Activated B cell treated with CpG ODN at 0.5 μM for 24 hours (primary cell): ENCODE data around the gene PPT2. TPM values are rescaled to one million over a fixed set of nuclear protein-coding genes. Genes with fewer than 3 reads are reported as not detected.

Experiments used
- ATAC-seq: fragments of 200-7000 bp; cut with Tn5 transposase; one replicate; pipeline ENCODE4 v1.10.0; 2021; ENCODE audit warnings: low read depth, mild to moderate bottlenecking, moderate library complexity
- CTCF ChIA-PET: fragments of 350-600 bp; sonication (Branson Sonifier 250); formaldehyde crosslinking; loops from one replicate; lab custom pipeline; 2021; ENCODE audit warnings: antibody characterized with exemption; lab: Charles Lee
- POLR2A ChIA-PET: fragments of 350-600 bp; sonication (Branson Sonifier 250); formaldehyde crosslinking; loops from one replicate; lab custom pipeline; 2021; ENCODE audit warnings: antibody characterized with exemption; lab: Charles Lee
- DNase-seq: peaks from one replicate; pipeline ENCODE4 v3.0.0; 2022
- H3K27ac Mint-ChIP-seq: one replicate; pipeline ENCODE4 v1.8.0; 2020; ENCODE audit warnings: mixed read lengths
- H3K27me3 Mint-ChIP-seq: one replicate; pipeline ENCODE4 v1.8.0; 2021; ENCODE audit warnings: mixed read lengths
- H3K36me3 Mint-ChIP-seq: one replicate; pipeline ENCODE4 v1.8.0; 2021; ENCODE audit warnings: low read depth, mixed read lengths
- H3K4me1 Mint-ChIP-seq: one replicate; pipeline ENCODE4 v1.8.0; 2021; ENCODE audit warnings: mixed read lengths
- H3K4me3 Mint-ChIP-seq: one replicate; pipeline ENCODE4 v1.8.0; 2020; ENCODE audit warnings: mild to moderate bottlenecking, mixed read lengths
- H3K9me3 Mint-ChIP-seq: one replicate; pipeline ENCODE4 v1.8.0; 2020; ENCODE audit warnings: mixed read lengths
- CTCF ChIP-seq: fragments of 200-600 bp; IDR thresholded peaks from one replicate; pipeline ENCODE4 v1.8.0; 2022; ENCODE audit warnings: antibody characterized with exemption, mild to moderate bottlenecking
- intact Hi-C: fragments of 100-400 bp; cut with micrococcal nuclease; formaldehyde crosslinking; loops from one replicate; pipeline ENCODE4 v1.15.1; 2024
- total RNA-seq: library from RNA; stranded (reverse); gene quantifications from 2 replicates; pipeline ENCODE4 v1.2.3, GENCODE V29; 2022

The PPT2 gene
- total RNA-seq, 1 donor from 2014 or later = 3.0 TPM

DNA sequence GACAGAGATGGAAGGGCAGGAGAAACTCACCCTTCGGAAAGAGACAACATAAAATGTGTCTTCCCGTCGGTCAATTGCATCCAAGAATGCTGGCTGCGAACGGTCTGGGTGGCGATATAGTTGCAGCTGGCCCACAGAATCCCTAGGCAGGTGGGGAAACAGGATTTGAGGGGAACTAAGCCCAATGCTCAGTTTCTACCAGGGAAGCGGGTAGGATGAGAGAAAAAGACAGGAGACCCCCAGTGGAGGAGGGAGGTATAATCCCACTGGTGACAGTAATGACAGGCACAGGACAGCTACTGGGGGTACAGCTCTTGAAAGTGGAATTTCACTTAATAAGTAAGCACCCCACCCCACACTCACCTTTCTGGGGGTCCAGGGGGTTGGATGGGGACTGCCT, 37.3 kb upstream of the PPT2 start:
- Mint-ChIP-seq H3K9me3 (no peaks in the 10 kb centered on the region), H3K4me3 (no peak overlapping the region), H3K36me3 (peaks cover 73% of the 10 kb centered on the region), H3K4me1 (peaks cover 7% of the 10 kb centered on the region), H3K27me3 (no peaks in the 10 kb centered on the region), H3K27ac (no peak overlapping the region)
- ChIA-PET POLR2A (interaction anchor here (0.5 to 1.2 kb wide), 3 partner anchors 11 to 584 kb away, joined by 3 to 7 read pairs (median 3); no protein-coding TSS in a partner anchor), CTCF (interaction anchor here (1.7 kb wide), 1 partner anchor 129 kb away, joined by 5 read pairs; no protein-coding TSS in a partner anchor)
- TF ChIP-seq CTCF = no peak
- DNase-seq = no peak
- no peak for ATAC-seq
- intact Hi-C loops = loop anchor here (10.0 kb wide), 1 partner anchor 298 kb away; no protein-coding TSS in a partner anchor

GRCh38 chr6:32117461-32117860, 36.5 kb upstream of the PPT2 start:
- ChIA-PET CTCF (interaction anchor here (1.7 to 2.6 kb wide), 3 partner anchors 11 to 750 kb away, joined by 5 to 28 read pairs (median 7); partner anchors contain the start of genes ATF6B and FKBPL), POLR2A (interaction anchor here (0.6 to 1.2 kb wide), 3 partner anchors 10 to 583 kb away, joined by 3 read pairs; partner anchors contain the start of gene ATF6B)
- peaks cover 7% of the 10 kb centered on the region for H3K4me1 Mint-ChIP-seq
- intact Hi-C loops = loop anchor here (10.0 kb wide), 1 partner anchor 297 kb away; no protein-coding TSS in a partner anchor
- H3K9me3 Mint-ChIP-seq = no peaks in the 10 kb centered on the region
- DNase-seq = no peak
- no peak overlapping the region for H3K4me3 Mint-ChIP-seq
- H3K27ac Mint-ChIP-seq = no peak overlapping the region
- H3K36me3 Mint-ChIP-seq = peaks cover 74% of the 10 kb centered on the region
- H3K27me3 Mint-ChIP-seq = no peaks in the 10 kb centered on the region
- TF ChIP-seq CTCF = no peak
- no peak for ATAC-seq

- ATAC-seq = peak; percentile 94
- ChIA-PET CTCF (interaction anchor here (0.9 to 2.6 kb wide), 14 partner anchors 10 to 749 kb away, joined by 3 to 28 read pairs (median 5); partner anchors contain the start of genes ATF6B, FKBPL and GPSM3), POLR2A (interaction anchor here (1.4 to 1.8 kb wide), 3 partner anchors 9 to 77 kb away, joined by 5 to 8 read pairs (median 5); partner anchors contain the start of gene ATF6B)
- peaks cover 85% of the 10 kb centered on the region for H3K36me3 Mint-ChIP-seq
- peak; percentile 57 for TF ChIP-seq CTCF
- peak overlapping the region; percentile 56 for H3K27ac Mint-ChIP-seq
- no peaks in the 10 kb centered on the region for H3K27me3 Mint-ChIP-seq
- H3K4me3 Mint-ChIP-seq = no peak overlapping the region
- peak; percentile 57 for DNase-seq
- peaks cover 8% of the 10 kb centered on the region for H3K4me1 Mint-ChIP-seq
- intact Hi-C loops = loop anchor here (1.0 to 10.0 kb wide), 4 partner anchors 35 to 678 kb away; partner anchors contain the start of gene PPT2
- H3K9me3 Mint-ChIP-seq = no peaks in the 10 kb centered on the region
Observed at GRCh38 chr6:32118782-32119628, 34.9 kb upstream of the PPT2 start.

GRCh38 chr6:32120573-32121059, 33.3 kb upstream of the PPT2 start:
- Mint-ChIP-seq H3K4me3 (no peak overlapping the region), H3K27ac (no peak overlapping the region), H3K27me3 (no peaks in the 10 kb centered on the region), H3K9me3 (no peaks in the 10 kb centered on the region), H3K4me1 (peaks cover 14% of the 10 kb centered on the region), H3K36me3 (peaks cover 87% of the 10 kb centered on the region)
- ChIA-PET CTCF (no interaction called here), POLR2A (interaction anchor here (0.7 kb wide), 2 partner anchors 115 to 668 kb away, joined by 5 to 7 read pairs; no protein-coding TSS in a partner anchor)
- no peak for ATAC-seq
- intact Hi-C loops = no loop called here
- no peak for TF ChIP-seq CTCF
- no peak for DNase-seq
